NOMO-1 treated with DMSO at 0.1 percent for 48 hours (cell line): ENCODE results near the gene PSMA2.
A peak's percentile ranks its signal among the peaks of the same experiment; 100 is the strongest.

Experiments used
- DNase-seq: peaks from one replicate; lab custom pipeline; 2025; ENCODE audit not compliant: unreplicated experiment; lab: John Stamatoyannopoulos, UW

Gene PSMA2

GRCh38 chr7:42931834-42932651 is at the start of gene PSMA2, which contains the start of gene MRPL32:
PSMA2 (minus strand) TSS chr7:42932174; CDS start chr7:42932158, 16 bp downstream.
MRPL32 (plus strand) TSS chr7:42932376; CDS start chr7:42932387, 11 bp downstream.
- DNase-seq = peak; percentile 99

GRCh38 chr7:42981601-42982000 is 49.6 kb upstream of the PSMA2 start:
- DNase-seq = peak; percentile 21

GRCh38 chr7:42980514-42980913 is 48.5 kb upstream of the PSMA2 start:
- DNase-seq = no peak

- DNase-seq = no peak
These were observed 48.1 kb upstream of the PSMA2 start for GRCh38 chr7:42980084-42980483.

GRCh38 chr7:42978496-42978895 is 46.5 kb upstream of the PSMA2 start:
- no peak for DNase-seq

- no peak for DNase-seq
These were observed 44.4 kb upstream of the PSMA2 start for GRCh38 chr7:42976371-42976770.

- DNase-seq = no peak
These were observed 40.9 kb upstream of the PSMA2 start for GRCh38 chr7:42972699-42973500.

- no peak for DNase-seq
These were observed 35.4 kb upstream of the PSMA2 start for GRCh38 chr7:42967391-42967790.

GRCh38 chr7:42964849-42965805 is 33.2 kb upstream of the PSMA2 start:
- no peak for DNase-seq

GRCh38 chr7:42964293-42964692 is 32.3 kb upstream of the PSMA2 start:
- no peak for DNase-seq

GRCh38 chr7:42961170-42961569 is 29.2 kb upstream of the PSMA2 start:
- no peak for DNase-seq

GRCh38 chr7:42960762-42961161 is 28.8 kb upstream of the PSMA2 start:
- DNase-seq = no peak

- no peak for DNase-seq
These were observed 27.6 kb upstream of the PSMA2 start for GRCh38 chr7:42959549-42959948.

GRCh38 chr7:42956062-42956461 is 24.1 kb upstream of the PSMA2 start:
- no peak for DNase-seq

- no peak for DNase-seq
These were observed 22.0 kb upstream of the PSMA2 start for GRCh38 chr7:42953994-42954393.

GRCh38 chr7:42952328-42952727 is 20.4 kb upstream of the PSMA2 start:
- DNase-seq = no peak

- DNase-seq = no peak
These were observed 18.4 kb upstream of the PSMA2 start for GRCh38 chr7:42950417-42950816.

GRCh38 chr7:42947521-42947920 is 15.5 kb upstream of the PSMA2 start:
- no peak for DNase-seq

- no peak for DNase-seq
These were observed 14.6 kb upstream of the PSMA2 start for GRCh38 chr7:42946627-42946950.

GRCh38 chr7:42945821-42946626 is 14.1 kb upstream of the PSMA2 start:
- no peak for DNase-seq
